HepG2 (cell line): ENCODE data around the gene SBNO2. TPM values are rescaled to one million over a fixed set of nuclear protein-coding genes. Genes with fewer than 3 reads are reported as not detected.

Experiments
- ATM ChIP-seq: fragments of 450-650 bp; IDR thresholded peaks from 2 replicates; pipeline ENCODE4 v1.7.1; 2017; ENCODE audit warnings: mild to moderate bottlenecking, borderline replicate concordance
- DPF2 ChIP-seq: sonication (generic); formaldehyde crosslinking; IDR thresholded peaks from 2 replicates; pipeline ENCODE4 v1.4.0; 2020; ENCODE audit warnings: mild to moderate bottlenecking, low read depth, missing genetic modification reagents, borderline replicate concordance
- HNF4A ChIP-seq: sonication (generic); formaldehyde crosslinking; IDR thresholded peaks from 2 replicates; pipeline ENCODE4 v1.4.0; 2020; ENCODE audit warnings: missing genetic modification reagents
- KAT7 ChIP-seq: IDR thresholded peaks from 2 replicates; pipeline ENCODE4 v1.6.1; 2018; ENCODE audit warnings: borderline replicate concordance, missing compliant biosample characterization
- NBN ChIP-seq: fragments of 450-650 bp; conservative IDR thresholded peaks from 2 replicates; pipeline ENCODE4 v1.6.1; 2017
- NFKB2 ChIP-seq: sonication (generic); formaldehyde crosslinking; IDR thresholded peaks from 2 replicates; pipeline ENCODE4 v1.4.0; 2020; ENCODE audit warnings: missing genetic modification reagents, borderline replicate concordance
- SMAD1 ChIP-seq: sonication (generic); formaldehyde crosslinking; IDR thresholded peaks from 2 replicates; pipeline ENCODE4 v1.4.0; 2020; ENCODE audit warnings: missing genetic modification reagents, low read depth, mild to moderate bottlenecking, borderline replicate concordance
- SNAPC2 ChIP-seq: sonication (generic); formaldehyde crosslinking; IDR thresholded peaks from 2 replicates; pipeline ENCODE4 v1.8.1; 2022; ENCODE audit warnings: mild to moderate bottlenecking, missing genetic modification reagents
- SP2 ChIP-seq: sonication (generic); formaldehyde crosslinking; IDR thresholded peaks from 2 replicates; pipeline ENCODE4 v1.5.1; 2020; ENCODE audit warnings: mild to moderate bottlenecking, missing genetic modification reagents
- SRY ChIP-seq: sonication (generic); formaldehyde crosslinking; IDR thresholded peaks from 2 replicates; pipeline ENCODE4 v1.8.0; 2022; ENCODE audit warnings: mild to moderate bottlenecking, missing genetic modification reagents
- TAF1 ChIP-seq: sonication (generic); formaldehyde crosslinking; IDR thresholded peaks from 2 replicates; pipeline ENCODE4 v1.4.0; 2020; ENCODE audit warnings: missing genetic modification reagents
- TBP ChIP-seq: sonication (generic); formaldehyde crosslinking; IDR thresholded peaks from 2 replicates; pipeline ENCODE4 v1.5.0; 2020; ENCODE audit warnings: missing genetic modification reagents
- ZNF143 ChIP-seq: sonication (generic); formaldehyde crosslinking; IDR thresholded peaks from 2 replicates; pipeline ENCODE4 v1.4.0; 2020; ENCODE audit warnings: missing genetic modification reagents
- ZNF33B ChIP-seq: sonication (generic); formaldehyde crosslinking; IDR thresholded peaks from 2 replicates; pipeline ENCODE4 v1.5.1; 2020; ENCODE audit warnings: mild to moderate bottlenecking, missing genetic modification reagents
- ZNF430 ChIP-seq: sonication (generic); formaldehyde crosslinking; IDR thresholded peaks from 2 replicates; pipeline ENCODE4 v1.9.0; 2021; ENCODE audit warnings: mild to moderate bottlenecking, missing genetic modification reagents
- ZNF770 ChIP-seq: sonication (generic); formaldehyde crosslinking; IDR thresholded peaks from 2 replicates; pipeline ENCODE4 v1.5.0; 2020; ENCODE audit warnings: mild to moderate bottlenecking, missing genetic modification reagents
- ZNF772 ChIP-seq: sonication (generic); formaldehyde crosslinking; IDR thresholded peaks from 2 replicates; pipeline ENCODE4 v1.5.0; 2020; ENCODE audit warnings: mild to moderate bottlenecking, missing genetic modification reagents
- ZZZ3 ChIP-seq: sonication (generic); formaldehyde crosslinking; IDR thresholded peaks from 2 replicates; pipeline ENCODE4 v1.4.0; 2020; ENCODE audit warnings: missing genetic modification reagents, mild to moderate bottlenecking, borderline replicate concordance
- polyA plus RNA-seq, 8 experiments: library from polyadenylated mRNA; depleted of rRNA in 3 of 8; stranded (reverse) in 7 of 8; unstranded in 1 of 8; fragments of >200 nt; fragmentation: Illumina TruSeq in 4 of 8; extraction: Trizol in 4 of 8; gene quantifications; 2 replicates each; pipeline versions ENCODE4 v1.2.1 to v1.2.3, GENCODE V29; 2011 to 2016; ENCODE audit warnings: low read depth in 4 of 8, missing spikeins in 1 of 8, mixed read lengths in 1 of 8; ENCODE audit not compliant: insufficient read depth in 1 of 8
- total RNA-seq, 5 experiments: library from RNA; depleted of rRNA; stranded (reverse); fragments of >200 nt; fragmentation: Illumina TruSeq; extraction: Trizol; gene quantifications; 2 replicates each; pipeline ENCODE4 v1.2.3, GENCODE V29; 2016; ENCODE audit warnings: low read depth in 1 of 5
- TF ChIP-seq, protein P1 (sequence below): sonication (generic); IDR thresholded peaks from 2 replicates; pipeline ENCODE4 v1.6.1; 2016; ENCODE audit warnings: low read depth, borderline replicate concordance

The SBNO2 gene
- total and polyA plus RNA-seq, 2 of the 13 experiments (the other 11 are each of a cell fraction or from before 2014, with no cell fraction given), result 8.6 to 10.4 TPM

GRCh38 chr19:1093811-1094553, 80.1 kb downstream of the SBNO2 start (continued):
- TF ChIP-seq SMAD1 (CRISPR knock-in tag) (no peak), ZNF33B (CRISPR knock-in tag) (no peak), ZNF772 (CRISPR knock-in tag) (no peak), ZZZ3 (CRISPR knock-in tag) (no peak), NFKB2 (CRISPR knock-in tag) (0 out of 2 replicates have a peak, but pooled peaks have one; percentile 35), TBP (CRISPR knock-in tag) (no peak), ZNF430 (CRISPR knock-in tag) (no peak), HNF4A (CRISPR knock-in tag) (peak; percentile 29; the same call in 1 of the 2 replicates), KAT7 (CRISPR knock-in tag) (0 out of 2 replicates have a peak, but pooled peaks have one; percentile 63), ATM (no peak), DPF2 (CRISPR knock-in tag) (no peak), SRY (CRISPR knock-in tag) (0 out of 2 replicates have a peak, but pooled peaks have one; percentile 12), ZNF770 (CRISPR knock-in tag) (peak; percentile 63), TAF1 (CRISPR knock-in tag) (no peak), NBN (no peak), ZNF143 (CRISPR knock-in tag) (peak; percentile 52; the same call in 1 of the 2 replicates), SNAPC2 (no peak), SP2 (CRISPR knock-in tag) (no peak)
- TF ChIP-seq, protein P1, sequence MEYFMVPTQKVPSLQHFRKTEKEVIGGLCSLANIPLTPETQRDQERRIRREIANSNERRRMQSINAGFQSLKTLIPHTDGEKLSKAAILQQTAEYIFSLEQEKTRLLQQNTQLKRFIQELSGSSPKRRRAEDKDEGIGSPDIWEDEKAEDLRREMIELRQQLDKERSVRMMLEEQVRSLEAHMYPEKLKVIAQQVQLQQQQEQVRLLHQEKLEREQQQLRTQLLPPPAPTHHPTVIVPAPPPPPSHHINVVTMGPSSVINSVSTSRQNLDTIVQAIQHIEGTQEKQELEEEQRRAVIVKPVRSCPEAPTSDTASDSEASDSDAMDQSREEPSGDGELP, result peak; percentile 73; the same call in 1 of the 2 replicates
- TF ChIP-seq, all 625 proteins: peak for 57
